NCI-H1436 treated with DMSO at 0.1 percent for 48 hours (cell line): ENCODE measurements around the gene PALLD.

Experiments
- DNase-seq: peaks from one replicate; lab custom pipeline; 2025; lab: John Stamatoyannopoulos, UW

The PALLD gene

DNA sequence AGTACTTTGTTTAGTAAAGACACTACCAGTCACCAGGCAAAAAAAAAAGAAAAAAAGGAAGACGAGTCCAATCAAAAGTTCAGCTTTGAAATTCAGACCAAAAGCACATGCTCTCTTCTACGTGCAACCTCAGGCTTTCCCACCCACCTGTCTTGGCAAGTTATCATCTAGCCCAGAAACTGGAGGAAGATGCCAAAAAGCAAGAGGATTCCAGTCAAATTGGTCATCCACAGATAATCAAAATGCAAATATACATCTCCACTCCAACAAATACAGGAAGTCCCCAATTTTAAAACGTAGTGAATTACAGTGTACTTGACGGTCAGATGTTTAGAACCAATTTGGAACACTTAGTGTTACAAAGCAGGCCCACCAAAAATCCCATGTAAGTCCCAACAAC, 96.5 kb downstream of the PALLD start:
- peak; percentile 9 for DNase-seq

DNA sequence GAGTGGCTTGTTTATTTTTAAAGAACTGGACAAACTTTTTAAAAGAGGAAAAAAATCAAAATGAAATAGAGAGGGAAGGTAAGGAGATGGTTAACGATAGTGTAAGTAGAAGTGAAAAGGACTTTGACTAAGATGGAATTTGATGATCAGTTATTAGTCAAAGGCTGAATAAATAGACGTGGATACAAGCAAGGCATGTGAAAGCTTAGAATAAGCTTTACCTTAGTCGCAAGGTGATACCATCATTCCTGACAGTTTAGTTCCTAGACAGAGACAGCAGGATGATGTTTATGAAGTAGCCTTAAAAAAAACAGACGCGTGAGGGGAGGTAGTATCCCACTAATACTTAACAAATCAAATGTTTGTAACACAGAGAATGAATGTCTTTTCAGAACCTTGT, 97.3 kb downstream of the PALLD start:
- DNase-seq = no peak

DNA sequence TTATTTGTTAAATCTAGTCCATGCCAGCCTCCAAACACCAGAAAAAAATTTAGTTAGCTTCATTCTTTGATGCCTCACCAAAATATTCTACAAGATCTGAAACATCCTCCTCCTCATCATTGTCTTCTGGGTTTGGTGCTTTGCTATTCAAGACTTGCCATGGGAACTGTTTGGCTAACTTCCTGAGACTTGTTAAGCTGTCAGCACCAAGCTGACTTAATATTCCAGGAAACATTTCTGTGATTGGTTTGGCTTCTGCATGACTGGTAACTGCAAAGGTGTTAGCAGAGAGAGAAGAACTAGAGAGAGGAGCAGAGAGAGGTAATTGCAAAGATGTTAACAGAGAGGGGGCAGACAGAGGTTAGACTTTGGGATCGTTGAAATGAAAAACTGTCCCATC, 101.3 kb downstream of the PALLD start:
- DNase-seq = no peak

DNA sequence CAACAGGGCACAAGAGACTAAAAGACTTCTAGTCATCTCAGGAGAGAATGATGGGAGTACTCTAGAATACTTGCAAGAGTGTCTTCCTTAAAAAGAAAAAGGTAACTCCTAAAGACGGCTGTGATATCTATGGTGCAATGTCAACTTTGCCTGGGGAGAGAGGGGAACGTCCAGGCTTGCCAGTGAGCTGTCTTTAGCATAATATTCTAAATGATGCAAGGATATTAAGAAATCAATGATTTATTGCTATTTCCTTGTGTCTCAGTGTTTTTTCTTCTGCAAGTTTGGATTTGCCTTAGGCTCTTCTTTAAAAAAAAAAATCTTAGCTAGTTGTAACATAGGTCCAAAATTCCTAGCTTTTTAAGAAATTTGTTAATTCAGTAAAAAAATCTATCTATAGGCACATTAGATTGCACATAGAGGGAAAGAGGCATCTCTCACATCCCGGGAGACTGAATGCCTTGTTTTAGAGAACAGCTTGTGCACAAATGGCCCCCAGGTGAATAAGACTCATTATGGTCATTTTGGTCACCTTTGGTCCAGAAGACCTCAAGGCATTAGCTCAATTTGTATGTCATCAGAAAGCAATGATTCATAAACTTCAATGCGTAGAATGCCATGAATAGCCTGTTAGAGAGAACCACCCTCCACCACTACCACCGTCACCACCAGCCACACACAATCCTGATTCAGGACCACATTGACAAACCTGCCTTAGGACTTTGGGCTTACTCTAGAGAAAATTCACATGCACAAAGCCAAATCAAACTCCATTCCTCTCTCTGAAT, 104.1 kb downstream of the PALLD start:
- DNase-seq = no peak

DNA sequence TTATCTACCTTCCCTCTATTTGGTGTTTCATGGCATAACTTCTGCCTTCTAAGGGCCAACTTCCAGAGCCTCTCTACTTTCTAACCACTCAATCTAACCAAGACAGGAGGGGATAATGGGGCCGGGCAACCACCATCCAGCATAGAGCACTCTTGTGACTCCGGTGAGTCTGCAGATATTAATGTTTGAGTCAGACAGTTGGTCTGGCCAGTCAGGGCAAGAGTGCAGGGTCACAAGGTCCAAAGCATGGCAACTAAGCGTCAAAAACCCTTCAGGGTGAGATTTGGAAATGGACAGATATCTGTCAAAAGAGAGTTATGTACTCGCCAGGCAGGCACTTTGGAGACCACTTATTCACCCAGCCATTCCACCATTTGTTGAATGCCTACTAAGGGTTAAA, 105.0 kb downstream of the PALLD start:
- no peak for DNase-seq

DNA sequence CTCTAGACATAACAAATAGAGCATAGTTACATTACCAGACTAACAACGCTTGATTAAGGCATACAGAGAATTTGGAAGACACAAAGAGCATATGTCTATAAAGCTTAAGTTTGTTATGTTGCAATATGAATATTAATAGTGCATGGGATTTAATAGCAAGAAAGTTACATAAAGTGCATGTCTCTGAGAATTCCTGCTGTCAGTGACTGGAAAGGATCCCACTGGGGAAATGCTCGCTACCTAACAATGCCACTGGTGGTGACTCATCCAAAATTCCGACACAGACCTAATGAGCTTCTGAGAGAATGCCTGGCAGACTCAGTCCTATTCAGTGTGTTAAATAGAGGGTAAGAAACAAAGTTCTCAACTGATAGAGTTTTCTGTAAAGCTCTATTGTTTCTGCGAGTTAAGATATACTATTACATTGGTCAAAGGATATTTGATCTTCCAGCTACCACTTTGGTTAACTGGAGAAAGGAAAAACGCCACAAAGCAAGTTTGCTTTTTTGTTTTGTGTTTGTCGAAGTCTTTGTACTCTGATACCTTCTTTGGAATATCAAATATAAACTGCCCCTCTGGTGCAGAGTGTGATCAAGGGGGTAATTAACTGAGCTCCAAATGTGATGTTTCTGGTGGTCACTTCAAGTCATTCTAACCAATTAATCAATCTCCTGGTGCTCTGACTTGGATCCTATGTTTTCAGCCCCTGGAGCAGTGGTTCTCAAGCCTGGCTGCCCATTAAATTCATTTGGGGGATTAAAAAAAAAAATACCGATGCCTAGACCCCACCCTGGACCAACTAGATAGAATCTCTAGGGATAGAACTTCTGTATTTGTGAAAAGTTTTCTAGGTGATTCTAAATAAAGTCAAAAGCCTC, 107.9 kb downstream of the PALLD start:
- DNase-seq = no peak

DNA sequence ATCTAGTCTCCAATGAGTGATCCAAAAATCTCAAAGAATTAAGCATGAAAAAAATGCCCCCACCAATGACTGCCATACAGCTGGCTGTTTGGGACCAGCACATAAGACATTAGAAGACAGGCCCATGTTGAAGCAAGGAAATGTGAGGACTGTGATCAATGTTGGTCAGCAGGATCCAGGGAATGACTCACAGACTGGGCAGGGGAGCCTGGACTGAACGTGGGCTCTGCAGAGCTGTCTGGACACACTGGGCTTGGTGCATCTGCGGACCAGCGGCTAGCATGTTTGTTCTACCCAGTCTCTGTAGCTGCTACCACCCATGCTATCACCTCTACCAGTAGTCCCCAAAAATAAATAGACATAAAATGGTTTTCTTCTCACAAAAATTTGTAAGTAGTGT, 108.6 kb downstream of the PALLD start:
- no peak for DNase-seq

DNA sequence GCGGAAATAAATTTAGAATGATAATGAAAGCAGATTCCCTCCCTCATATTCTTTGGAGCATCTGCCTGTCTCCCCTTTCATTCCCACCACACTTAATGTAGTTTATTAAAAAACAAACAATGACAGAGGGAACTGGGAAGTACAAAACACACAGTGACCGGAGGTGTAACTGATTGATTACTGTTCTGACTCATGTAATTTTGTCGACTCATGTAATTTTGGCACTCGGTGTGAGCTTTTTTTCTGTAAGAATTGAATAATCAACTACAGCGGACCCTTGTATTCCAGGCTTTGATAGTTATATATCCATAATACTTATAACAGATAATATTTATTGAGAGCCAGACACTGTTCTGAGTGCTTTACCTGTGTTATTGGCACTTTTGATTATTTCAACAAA, 110.4 kb downstream of the PALLD start:
- DNase-seq = no peak

DNA sequence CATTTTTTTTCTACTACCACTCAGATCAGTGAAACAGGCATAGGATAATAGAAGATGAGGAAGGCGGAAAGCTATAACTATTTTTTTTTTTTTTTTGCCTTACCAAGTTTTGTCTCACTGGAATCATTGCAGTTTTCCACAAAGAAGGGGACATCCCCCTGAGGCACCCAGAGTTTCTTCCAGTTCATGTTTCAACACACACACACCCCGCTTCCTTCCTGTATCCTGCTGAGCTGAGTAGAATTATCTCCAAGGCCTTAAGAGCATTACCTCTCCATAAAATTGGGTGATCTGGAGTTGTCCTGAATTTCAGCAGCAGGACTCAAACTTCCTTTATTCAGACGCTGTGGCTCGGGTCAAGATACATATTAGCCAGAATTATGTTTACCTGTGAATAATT, 111.9 kb downstream of the PALLD start:
- no peak for DNase-seq

DNA sequence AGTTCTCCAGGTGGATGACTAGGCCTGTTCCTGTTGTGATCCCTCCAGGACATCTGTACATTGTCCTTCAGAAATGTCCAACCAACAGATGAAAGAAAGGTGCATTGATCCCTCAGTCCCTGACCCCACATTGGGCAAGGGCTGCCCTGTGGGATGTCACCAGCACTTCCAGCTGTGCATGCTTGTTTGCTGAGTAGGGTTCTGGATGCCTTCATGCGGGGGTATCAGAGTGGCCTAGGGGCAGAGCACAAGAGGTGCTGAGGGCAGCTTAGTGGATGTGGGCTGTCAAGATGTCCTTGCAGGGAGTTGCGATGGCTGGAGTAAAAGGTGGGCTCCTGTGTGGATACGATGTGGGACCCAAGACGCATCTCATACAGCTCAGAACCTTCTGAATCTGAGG, 112.5 kb downstream of the PALLD start:
- no peak for DNase-seq

DNA sequence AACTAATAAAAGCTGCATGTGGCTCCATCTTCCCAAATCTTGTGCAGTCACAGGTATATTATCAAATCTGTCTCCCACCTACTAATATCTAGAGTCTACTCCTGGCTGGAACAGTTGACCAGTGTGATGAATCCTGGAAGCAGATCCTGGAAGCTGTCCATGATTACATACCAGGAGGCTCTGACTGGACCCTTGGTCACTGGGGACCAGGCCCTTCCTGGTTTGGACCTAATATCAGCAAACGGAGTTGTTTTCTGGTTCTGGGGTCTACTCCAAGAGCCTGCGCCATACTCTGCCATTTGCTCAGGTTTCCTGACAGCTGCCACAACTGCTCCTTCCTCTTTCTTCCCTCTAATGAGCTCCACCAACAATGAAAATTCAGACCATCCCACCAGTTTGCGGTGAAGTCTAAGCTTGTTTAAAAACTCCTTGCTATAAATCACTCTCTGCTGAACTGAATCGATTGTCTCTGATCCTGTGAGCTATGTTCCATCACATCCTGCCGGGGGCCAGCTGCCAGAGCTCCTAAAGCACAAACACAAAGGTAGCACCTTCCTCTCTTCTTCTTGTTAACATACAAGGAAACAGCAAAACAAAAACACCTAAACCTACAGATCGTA, 114.2 kb downstream of the PALLD start:
- DNase-seq = no peak

DNA sequence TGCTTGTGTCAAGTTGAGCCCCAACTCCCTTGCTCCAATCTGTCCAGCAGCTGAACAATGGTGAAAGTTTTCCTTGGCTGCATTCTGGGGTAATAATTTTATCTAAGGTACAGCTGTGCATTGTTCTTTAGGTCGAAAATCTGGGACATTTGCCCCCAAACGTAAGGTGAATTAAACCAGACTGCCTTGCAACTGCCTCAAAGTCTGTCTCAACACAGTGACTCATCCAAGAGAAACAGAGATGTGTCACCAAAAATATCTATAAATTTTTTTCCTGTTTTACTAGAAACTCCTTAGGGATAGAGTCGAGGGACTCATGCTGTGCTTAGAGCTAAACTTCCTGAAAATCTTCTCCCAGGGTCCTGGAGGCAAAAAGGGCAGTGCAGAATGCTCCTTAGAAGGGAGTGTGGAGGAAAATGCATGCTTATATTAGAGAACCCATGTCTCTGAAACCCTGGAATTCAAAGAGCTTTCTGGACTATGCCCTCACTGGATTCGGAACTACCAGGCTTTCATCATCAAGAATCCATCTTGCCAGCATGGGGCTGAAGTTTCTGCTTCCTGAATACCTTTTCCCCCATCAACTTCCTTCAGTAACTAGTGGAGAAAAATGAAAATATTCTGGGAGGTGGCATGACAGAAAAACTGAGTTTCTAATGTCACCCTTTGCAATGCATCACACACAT, 115.7 kb downstream of the PALLD start:
- DNase-seq = no peak

DNA sequence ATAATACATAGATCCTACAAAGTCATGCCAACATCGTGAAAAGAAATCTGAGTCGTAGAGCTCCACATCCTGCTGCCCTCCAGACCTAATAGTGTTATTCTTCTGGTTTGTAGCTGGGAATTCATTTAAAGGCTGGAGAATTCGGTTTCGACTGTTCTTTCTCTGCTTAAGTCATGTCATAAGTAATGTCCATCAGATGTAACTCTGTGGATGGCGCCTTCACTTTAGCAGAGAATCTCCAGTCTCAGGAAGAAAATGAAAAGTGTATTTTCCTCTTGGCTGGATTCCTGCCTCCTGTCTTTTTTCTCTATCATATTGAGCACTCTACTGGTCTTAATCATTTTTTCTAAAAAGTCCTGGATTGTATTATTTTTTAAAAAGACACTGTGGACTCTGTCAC, 117.0 kb downstream of the PALLD start:
- DNase-seq = no peak

DNA sequence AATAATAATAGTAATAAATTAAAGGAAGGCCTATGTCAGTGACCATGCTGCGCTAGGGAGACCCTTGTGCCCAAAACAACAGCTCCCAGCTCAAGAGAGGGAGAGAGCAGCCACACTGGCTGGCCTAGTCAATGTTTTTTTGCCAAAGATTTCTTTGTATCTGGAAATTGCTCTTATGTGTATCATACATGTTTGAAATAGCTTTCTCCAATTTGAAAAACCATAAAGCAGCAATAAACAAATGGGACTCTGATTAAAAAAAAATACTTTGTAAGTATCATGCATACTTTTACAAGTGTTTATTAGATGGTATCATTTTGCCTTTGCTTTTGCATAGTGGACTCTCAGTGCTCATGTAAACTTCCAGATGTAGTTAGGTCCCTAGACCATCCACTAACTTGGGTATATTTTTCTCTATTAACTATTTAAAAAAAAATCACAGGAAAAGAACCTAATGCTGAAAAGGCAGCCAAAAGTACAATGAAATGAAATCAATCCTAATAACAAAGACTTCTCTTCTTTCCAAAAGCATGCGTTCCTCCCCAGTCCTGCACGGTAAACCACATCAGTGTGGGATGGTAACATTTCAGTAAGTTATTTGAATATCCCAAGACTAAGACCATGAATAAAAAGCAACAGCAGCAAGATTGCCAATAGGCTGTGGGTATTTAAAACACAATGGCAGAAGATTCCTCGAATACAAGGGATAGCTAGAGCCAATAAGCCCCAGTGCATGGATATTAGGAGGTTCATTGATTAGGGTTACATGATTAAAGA, 117.6 kb downstream of the PALLD start:
- DNase-seq = no peak

DNA sequence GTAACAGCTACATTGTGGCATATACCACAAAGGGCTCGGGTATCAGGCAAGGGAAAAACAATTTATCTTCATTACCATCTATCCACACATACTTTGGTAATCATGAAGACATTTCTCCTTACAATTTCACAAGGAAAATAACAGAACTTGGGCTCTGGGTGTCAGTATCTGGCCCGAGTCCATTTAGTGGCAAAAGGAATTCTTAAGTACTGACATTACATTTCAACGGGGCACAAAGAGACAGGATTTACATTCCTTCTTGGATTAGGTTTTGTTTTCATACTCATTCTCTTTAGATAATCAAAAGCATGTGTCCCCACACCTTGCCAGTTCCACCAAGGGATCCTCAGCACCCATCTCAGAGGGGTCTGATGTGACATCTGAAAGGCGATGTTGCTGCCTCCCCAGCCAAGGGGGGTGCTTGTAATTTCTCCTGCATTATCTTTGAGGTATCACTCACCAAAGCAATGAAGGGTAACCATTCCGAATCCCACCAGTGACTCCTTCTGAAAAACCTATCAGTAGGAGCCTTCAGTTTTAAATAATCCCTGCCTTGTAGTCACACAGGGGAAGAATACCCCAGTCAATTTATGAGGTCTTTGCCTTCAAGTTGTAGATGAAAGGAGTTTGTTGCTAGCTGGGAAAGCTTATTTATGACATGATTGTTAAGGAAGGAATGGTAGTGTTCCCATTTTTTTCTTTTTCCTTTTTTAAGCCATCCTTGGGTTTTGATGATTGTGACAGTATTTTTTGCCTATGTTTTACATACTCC, 118.6 kb downstream of the PALLD start:
- no peak for DNase-seq

DNA sequence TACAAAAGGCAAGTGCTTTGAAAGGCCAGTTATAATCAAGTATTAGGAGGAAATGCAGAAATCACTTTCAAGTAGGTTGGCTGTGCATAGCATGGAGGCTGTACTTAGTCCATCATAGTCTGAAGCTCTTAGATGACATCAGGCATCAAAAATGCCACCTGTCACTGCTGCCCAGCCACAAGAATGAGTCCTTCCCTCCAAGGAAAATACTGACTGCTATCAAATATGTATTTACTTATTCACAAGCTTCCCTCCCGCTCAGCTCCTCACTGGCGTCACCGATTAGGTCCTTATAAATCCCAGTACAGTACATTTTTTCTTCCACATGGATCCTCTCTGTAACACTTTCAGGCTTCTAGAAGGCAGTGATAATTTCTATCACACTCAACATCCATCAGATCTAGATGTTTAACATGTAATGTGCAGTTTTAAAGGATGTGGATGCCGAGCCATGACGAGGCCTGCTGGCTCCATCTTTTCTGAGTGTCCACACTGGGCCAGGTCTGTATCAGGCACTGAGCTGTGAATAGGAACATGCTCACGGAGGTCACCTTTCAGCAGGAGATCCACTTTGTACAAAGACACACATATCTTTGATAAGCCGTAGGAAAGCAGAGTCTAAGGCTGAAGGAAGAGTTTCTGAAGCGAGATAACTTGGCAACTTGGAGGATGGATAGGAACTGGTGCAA, 121.9 kb downstream of the PALLD start:
- DNase-seq = no peak

DNA sequence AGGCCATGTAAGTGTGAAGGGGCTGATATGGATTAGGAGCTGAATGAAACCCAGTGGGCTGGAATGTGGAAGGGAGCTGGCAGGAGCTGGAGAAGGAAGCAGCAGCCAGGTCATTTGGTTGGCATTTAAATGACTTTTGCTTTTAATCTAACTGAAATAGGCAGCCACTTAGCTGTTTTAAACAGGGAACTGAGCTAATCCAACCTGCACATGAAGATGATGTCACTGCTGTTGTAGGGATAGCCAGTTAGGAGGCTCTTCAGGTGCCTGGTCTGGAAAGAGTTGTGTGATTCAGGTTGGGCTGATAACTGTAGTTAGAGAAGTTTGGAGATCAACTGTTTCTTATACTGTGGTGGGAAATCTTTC, 122.4 kb downstream of the PALLD start:
- DNase-seq = no peak

DNA sequence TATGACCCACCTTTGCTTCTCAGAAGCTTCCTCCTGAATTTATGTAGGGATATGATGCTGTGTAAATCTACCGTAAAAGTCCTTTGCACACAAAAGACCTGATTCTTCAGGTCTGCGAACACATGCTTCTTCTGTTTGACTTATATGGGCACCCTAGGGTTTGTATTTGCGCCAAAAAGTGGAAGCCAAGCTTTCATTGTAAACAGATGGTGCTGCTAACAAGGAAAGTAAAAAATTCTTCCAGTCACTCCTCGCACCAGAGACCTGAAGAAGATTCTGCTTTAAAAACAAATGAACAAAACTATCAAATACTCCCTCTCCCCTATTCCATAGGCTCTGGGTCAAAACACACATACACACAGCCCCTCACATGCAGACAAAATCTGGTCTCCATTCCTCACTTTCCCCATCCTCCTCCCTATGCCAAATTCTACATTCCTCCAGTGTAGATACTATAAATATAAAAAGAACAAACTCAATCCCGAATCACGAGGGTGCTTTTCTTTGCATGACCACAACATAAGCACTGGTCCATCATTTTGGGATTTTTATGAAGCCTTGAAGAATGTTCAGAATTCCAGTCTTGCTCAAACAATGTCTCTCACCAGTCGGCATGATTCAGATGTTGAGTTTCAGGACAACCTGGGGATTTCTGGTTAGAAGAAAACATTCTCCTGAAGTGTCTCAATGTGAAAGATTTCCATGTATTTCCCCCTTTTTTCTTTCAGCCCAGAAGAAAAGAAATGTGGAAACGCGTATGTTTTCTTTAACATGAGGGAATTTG, 125.1 kb downstream of the PALLD start:
- no peak for DNase-seq

DNA sequence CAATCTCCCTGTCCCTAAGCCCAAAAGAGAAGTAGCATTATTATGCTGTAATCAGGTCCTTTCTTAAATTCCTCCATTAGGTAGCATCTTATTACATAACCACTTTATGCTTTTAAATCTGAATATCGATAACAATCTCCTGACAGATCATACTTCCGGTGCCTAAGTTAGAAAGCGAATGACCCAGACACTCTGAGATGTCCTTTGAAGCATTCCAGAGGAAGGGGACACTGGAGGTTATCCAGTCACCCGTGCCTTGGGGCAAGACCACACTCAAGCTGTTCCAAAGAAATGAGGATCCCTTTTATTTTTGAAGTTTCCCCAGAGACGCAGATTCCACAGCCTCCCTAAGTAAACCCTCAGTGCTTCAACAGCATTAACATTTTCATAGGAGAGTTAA, 125.7 kb downstream of the PALLD start:
- no peak for DNase-seq
